HG03469 (cell line): ENCODE measurements around the gene ATP8B2.

Experiments used
- ATAC-seq: cut with Tn5 transposase; IDR thresholded peaks from one replicate; pipeline ENCODE4 v1.9.1; 2021; ENCODE audit warnings: mild to moderate bottlenecking, moderate library complexity, moderate number of reproducible peaks; ENCODE audit not compliant: unreplicated experiment

Gene ATP8B2

DNA sequence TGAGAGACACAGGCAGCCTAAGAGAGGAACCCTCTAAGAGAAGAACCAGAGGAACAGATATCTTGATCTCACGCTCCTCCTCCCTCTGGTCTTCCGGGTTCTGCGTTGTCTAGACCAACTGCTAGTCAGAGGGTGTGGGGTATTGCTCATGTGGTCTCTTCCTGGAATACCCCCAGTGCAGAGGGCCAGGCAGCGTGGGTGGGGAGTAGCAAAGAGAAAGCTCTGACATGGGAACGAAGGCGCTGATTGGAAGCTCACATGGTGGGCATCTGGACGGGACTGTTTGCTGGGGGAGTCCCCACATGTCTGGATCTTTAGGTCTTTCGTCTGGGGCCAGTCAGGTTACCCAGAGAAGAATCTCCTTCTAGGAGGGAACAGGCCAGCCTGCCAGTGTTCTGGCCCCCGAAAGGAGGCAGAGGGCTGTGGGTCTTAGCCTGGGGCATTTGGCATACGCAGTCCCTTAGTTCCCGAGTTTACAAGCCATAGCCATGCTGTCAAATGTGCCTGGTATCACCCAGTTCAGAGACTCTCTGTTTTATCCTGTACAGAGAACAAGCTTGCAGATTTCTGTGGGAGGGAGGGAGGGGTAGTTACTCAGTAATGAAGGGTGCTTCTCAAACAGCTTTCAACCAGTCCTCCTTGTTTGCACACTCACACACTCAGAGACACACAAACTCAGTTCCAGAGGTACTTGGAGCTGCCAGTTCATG, 61.5 kb downstream of the ATP8B2 start:
- no peak for ATAC-seq

- no peak for ATAC-seq
These were observed 65.9 kb downstream of the ATP8B2 start for GRCh38 chr1:154391086-154391770.

DNA sequence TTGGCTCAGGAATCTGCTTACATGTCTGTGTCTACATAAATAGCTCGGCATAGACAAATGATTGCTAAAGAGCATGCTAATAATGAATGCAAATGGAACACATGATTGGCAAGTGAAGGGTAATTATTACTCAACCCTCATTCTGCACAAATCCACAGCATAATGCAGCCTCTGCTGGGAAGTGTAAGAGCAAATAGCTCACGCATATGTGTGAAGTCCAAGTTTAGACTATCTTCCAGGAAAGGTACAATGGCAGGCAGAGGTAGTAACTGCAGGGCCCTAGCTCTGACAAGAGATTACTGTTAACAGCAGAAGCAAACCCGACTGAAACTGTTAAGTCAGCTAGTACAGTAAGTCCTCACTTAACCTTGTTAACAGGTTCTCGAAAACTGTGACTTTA, 72.8 kb downstream of the ATP8B2 start:
- no peak for ATAC-seq

DNA sequence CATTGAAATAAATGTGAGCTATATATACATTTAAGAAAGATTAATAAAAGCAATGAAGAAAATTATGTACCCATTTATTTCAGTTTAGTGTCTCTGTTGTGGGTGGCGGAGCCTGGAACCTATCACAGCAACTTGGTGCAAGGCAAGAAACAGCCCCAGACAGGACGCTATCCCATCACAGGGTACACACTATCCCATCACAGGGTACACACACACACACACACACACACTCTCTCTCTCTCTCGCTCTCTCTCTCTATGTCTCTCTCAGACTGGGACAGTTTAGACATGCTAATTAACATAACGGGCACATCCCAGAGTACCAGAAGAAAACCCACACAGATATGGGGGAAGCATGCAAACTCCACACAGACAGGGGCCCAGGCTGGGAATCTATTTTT, 73.4 kb downstream of the ATP8B2 start:
- ATAC-seq = no peak

DNA sequence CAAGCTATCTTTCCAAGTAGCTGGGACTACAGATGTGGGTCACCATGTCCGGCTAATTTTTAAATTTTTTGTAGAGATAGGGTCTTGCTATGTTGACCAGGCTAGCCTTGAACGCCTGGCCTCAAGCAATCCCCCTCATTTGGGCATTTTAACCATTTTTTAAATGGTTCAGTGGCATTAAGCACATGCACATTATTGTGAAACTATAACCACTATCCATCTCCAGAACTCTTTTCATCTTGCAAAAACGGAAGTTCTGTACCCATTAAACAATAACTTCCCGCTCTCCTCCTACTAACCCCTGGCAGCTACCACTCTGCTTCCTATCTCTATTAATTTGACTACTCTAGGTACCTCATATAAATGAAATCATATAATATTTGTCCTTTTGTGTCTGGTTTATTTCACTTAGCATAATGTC, 75.1 kb downstream of the ATP8B2 start:
- no peak for ATAC-seq
